LoVo (cell line): ENCODE measurements around the gene PBX1.
A peak's percentile ranks its signal among the peaks of the same experiment; 100 is the strongest.

ENCODE experiments used
- DNase-seq: peaks from one replicate; pipeline ENCODE4 v3.0.0-alpha.2; 2016; ENCODE audit warnings: low spot score

The PBX1 gene

DNA sequence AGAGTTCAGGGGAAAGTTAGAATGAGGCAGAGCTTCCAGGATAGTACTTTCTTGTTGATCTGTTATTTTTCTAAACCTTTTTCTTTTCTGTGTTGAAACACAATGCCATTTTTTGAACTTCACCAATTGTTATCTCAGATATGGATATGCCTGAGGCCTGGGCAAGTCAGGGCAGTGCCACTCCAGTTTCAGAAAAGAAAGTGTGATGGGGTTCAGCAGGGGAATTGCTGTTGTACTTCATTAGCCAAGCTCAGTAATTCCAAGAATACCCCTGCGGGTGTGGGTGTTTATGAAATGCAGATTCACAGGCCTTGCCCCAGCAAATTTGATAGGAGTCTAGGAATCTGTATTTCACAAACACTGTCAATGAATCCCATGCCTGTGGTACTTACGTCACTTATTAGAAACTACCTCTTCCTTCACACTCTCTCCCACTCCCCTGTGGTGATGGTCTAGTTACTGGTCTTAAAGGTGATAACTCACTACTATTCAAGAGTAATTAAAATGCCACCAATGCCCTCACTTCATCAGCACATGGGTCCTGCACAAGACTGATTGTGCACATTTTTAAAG lies 142.3 kb downstream of the PBX1 start:
- DNase-seq, result no peak

DNA sequence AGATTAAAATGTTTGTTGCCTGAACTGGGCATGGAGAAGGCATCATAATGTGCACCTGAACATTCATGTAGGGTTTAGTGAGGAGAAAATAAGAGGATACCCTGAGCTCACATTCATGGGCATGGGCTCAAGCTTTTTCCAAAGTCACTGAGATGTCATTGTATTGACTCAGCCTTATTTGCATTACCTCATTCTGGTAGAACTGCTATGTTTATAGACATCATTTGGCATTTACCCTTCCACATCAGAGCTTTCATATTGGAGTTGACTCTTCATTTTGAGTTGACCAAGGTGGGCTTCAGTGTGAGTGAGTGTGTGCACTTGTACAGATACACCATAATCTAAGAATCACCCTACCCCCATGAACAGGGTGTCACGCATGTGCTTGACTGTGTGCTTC lies 143.2 kb downstream of the PBX1 start:
- no peak for DNase-seq

DNA sequence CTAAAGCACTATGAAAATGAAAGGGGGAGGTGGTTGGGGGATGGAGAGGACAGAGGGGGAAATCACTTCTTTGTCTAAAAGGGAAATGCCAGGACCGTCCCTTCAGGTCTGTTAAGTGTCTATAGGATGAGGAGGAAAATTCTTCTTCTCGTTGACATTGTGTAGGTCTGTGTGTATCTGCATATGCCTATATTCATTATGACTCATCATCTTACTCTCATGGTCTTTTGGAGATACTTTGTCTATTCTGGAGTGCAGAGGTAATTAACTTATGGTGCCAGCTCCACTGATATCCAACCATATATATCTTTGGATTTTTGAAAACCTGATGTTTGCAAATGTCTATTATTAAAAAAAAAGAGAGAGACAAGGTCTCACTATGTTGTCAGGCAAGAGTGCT lies 143.7 kb downstream of the PBX1 start:
- DNase-seq, result no peak

DNA sequence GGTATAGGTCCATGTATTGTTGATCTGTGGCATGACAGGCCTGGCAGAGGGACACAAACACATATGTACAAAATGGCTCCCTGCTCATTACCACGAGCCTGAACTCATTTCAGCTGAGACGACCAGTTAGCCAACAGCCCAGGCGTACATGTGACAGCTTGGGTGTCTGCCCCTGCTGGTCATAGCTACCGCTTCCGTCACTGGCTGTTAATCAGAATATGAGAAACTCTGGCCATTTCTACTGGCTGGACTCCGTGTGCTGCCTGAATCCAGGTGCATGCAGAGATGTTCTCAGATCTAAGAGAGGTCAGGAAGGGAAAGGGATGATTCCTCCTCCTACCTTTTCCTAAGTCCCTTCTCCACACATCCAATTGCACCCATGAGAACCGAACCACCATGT lies 144.5 kb downstream of the PBX1 start:
- no peak for DNase-seq

DNA sequence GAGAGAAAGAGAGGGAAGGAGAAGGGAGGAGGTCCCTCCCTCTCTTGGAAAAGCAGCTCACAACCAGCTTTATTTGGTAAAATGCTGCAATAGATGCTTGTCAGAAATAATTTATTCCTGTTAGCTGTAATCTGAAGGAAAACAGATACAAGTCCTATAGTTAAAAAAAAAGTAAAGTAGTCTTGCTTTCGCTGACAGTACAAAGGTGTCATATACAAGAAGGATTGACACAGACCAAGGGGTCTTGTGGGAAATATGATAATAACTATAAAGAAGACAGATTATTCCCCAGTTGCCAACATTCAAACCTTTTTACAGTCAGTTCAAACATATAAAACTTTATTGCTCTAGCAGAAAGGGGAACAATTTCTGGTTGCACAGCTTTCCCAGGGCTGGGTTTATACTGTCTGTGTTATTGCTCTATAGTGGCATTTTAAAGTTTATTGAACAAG lies 145.0 kb downstream of the PBX1 start:
- DNase-seq, result peak; percentile 5

DNA sequence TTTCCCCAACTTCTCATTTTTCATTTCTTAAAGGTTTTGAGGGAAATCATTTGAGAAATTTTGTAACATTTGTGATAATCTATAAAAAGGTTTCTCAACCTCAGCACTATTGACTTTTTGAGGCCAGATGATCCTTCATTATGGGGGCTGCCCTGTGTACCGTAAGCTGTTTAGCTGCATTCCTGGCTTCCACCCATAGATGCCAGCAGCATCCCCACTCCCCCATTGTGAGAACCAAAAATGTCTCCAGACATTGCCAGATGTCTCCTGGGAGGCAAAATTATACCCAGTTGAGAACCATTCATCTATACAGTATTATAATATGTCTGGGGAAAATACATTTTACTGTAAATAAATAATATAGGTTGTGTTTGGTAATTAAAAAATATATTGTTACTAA lies 146.0 kb downstream of the PBX1 start:
- DNase-seq, result no peak

DNA sequence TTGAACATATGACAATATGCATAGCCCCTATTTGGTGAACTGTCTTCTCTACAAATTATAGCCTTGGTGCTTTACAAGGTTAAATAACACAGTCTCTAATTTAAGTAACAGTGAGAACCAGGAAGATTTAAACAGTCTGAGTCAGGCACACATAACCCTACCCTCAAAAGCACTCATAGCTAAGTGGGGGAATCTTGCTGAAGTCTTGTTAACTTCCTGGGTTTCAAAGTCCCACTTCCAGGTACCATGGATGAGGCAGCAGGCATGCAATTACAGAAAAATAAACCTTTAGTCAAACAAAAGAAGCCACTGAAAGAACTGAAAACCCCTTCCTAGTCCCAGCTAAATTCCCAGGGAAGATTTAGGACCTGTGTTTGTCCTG lies 147.6 kb downstream of the PBX1 start:
- DNase-seq, result no peak

DNA sequence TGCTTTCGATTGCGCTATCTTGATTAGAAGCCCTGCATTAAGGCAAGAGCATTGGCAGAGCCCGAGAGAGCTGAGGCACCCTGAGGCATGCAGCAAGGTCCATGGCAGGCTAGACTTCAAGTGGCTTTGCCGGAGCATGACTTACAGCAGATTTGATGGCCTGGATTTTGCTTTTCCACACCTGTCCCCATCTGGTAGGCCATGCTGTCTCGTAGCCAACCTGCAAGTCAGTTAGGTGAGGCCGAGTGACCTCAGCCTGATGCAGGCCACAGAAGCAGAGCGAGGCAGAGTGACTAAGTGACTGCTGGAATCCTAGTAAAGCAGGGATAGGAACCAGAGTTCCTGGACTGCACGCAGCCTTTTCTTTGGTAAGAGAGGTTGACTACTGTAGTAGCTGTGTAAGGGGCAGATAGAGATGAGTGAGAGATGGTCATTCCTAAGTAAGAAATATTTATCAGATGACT lies 148.9 kb downstream of the PBX1 start:
- DNase-seq, result no peak

DNA sequence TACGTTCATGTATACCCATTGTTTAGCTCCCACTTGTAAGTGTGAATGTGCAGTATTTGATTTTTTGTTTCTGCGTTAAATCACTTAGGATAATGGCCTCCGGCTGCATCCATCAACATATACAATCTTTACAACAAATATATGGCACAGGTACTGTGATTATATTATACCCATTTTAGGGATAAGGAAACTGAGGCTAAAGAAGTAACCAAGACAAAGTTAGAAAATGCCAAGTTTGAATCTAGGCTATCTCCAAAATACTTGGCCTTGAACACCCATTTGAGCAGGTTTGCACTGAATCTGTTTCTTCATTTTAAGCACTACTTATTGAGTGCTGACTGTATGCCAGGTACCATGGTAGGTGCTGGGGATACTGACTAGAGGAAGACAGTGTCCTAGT lies 149.6 kb downstream of the PBX1 start:
- no peak for DNase-seq

DNA sequence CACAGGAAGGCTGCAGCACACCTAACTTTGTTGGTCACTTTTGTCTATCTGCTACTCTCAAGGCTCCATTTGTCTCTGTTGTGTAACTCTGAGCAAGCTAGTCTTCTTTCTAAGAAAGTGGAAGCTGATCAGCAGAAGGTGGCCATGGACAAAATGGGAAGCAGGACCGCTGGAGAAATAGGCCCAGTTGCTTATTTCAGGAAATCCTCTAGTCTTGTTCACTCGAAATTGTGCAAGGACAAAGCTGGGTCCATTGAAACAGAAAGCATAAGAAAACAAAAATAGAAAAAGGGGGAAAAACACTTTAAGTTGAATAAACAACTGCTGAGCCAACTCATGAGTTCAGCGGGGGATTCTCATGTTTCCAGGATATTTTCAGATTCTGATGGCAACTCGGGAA lies 150.1 kb downstream of the PBX1 start:
- DNase-seq, result no peak

DNA sequence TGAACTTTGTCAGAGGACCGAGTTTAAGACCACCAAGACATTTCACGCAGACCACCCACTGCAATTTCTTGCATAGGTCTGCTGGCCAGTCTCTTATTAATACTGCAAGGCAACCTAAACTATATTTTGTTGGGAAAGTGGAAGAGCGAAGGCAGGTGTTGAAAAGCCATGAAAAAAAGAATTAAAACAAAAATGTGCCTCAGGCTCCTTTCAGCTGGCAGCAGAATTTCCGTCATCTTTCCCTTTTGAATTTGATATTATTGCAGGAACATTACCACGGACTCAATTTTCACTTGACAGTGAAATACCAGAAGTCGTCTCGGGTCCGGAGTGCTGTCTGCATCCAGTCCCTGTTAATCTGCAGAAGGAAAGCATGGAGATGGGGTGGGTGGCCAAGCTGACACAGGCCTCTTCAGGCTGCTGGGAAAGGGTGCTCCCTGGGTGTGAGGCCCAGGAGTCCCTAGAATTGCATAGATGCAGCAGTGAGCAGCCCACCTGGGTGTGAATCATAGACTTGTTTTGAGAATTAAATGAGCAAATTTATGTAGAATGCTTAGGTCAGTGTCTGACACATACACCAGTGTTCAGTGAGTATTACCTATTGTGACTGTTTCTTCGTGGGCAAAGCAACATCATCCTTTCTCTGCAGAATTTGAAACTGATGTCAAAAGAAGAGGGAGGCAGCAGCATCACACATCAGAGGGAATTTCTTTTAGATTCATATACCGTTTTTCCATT lies 150.7 kb downstream of the PBX1 start:
- no peak for DNase-seq

DNA sequence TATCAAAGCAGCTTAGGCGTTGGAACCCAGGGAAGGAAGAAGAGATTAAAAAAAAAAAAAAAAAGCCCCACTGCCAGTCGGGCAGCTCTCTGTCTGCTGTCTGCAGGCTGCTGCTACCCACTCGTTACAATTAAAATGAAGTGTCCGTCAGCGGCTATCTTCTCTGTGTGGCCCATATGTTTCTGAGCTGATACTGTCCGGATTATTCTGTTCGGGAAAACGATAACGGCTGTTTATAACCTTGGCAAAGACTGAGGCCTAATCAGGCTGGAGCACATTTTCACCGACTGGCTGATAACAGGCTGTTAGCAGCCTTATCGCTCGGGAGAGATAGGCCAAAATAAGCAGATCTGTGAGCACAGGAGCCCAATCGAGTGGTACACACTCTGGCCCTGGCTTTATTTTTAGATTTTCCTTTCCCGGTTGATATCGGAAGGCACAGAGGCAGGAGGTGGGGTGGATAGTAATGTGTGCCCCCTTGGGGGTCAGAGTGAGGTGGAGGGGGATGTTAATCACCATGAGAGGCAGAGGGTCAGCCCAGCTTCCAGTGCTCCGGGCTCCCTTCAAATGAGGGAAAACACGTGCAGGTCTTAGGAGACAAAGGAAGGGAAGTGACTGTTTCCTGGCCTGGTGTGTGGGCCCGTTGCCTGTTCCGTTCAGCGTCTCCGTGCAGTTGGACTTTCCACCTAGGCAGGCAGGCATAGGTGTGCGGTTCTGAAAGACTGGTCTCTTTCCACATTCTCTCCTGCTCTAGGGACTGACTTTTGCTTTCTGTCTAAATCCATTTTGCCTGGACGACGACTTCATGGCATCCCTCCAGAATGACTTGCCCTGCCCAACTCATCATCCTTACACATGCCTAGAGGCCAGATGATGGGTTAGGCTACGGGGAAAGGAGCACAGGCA lies 153.4 kb downstream of the PBX1 start:
- DNase-seq, result no peak

DNA sequence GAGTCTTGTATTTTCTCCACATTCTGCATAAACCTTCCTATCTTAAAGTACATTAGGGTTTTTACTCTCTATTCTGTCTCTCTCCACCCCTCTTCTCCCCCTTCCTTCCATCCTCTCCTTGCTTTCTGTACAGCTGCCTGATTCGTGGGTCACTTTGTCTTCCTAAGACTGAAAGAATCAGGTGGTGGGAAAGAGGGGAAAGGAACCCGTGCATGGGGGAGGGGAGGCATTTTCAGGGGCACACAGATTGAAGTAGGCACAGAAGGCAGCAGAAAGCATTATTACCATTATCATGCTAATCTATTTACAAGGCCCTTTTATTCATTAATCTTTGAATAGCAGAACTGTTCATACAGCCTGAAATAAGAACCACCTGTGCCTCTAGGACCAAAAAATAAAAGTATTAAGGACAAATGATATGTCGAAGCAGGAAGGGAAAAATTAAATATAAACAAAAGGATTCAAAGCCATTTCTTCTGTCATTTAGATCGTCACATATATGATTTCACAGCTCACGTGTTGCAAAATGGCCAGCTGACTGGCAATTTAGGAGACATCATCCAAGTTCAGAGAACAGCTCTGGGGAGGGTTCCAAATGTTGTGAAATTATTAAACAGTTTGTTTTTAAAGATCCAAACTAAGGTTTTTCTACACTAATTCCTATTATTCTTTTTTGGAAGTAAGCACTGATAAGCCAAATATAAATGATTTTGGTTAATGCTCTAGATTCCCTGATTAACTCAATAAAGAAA lies 154.6 kb downstream of the PBX1 start:
- no peak for DNase-seq

DNA sequence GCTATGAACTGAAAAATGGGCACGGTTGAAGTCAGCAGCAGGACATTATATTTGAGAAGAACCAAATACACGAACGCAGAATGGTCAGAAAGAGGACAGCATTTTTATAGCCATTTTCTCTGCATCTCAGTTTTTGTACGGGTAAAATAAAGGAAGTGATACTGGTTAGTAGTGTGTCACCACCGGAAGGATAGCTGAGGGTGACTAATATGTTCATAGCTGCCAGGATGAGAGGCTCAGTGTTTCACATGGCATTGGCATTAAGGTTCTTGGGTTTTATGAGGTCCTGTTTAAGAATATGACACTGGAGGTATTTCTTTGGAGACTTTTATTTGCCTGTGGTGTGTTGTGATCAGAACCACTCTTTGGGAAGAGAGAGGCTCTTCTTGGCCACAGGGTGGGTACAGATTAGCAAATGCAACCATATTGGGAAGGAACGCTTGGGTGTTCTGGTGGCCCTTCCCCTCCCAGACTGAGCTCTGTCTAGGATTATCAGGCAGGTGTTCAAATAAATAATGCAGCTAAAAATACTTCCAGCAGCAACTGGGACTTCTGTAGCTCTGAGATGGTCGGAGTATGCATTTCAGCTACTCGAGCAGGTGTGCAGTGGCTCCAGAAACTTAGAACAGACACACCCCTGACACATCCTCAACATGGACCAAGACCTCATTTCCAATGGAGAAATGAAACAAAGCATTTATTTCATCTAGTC lies 158.2 kb downstream of the PBX1 start:
- no peak for DNase-seq

DNA sequence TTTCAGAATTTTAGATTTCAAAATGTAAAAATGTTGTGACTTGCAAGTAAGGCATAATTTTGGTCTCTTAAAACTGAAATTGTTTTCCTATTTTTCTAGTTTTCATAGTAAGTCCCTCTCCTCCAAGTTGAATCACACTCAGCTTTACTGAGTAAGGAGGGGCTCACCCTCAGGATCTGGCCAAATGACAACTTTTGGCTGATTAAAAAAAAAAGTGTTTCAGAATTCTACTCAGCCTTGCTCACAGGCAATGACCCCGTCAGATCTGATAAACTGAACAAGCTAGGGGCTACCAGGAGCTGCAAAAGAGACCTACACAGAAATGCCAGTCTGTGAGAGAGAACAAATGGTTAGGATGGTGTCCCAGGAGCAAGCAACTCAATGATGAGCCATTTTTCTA lies 159.8 kb downstream of the PBX1 start:
- no peak for DNase-seq

DNA sequence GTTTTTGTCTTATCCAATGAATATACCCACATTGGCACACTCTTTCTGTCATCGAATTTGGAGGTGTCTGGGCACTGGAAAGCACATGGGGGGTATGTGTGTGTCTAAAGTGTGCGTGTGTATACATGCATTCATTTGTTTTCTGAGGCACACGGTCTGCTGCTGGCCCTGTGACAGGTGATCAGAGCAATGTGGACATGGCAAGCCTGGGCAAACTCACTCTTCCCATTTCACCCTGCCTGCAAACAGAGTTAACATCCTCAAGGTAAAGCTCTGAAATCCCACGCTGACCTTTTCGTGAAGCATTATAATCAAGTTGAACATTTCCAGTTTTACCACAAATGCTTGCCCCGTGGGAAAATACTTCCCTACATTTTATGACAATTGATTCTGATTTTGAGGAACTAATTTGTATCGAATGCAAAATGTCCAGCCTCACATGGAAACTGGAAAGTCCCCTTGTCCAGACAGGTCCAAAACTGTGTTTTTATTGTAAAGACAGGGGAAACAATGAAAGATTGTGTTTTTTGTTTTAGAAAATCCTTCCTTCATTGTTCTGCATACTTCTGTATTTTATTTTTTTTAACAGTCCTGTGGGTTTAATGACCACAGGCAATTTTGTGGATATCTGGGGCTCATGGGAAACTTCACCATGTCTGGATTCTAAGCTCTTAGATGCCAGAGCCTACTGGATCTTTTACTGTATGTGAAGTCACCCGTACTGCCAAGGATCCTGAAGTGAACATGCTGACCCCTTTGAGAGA lies 160.9 kb downstream of the PBX1 start:
- no peak for DNase-seq

DNA sequence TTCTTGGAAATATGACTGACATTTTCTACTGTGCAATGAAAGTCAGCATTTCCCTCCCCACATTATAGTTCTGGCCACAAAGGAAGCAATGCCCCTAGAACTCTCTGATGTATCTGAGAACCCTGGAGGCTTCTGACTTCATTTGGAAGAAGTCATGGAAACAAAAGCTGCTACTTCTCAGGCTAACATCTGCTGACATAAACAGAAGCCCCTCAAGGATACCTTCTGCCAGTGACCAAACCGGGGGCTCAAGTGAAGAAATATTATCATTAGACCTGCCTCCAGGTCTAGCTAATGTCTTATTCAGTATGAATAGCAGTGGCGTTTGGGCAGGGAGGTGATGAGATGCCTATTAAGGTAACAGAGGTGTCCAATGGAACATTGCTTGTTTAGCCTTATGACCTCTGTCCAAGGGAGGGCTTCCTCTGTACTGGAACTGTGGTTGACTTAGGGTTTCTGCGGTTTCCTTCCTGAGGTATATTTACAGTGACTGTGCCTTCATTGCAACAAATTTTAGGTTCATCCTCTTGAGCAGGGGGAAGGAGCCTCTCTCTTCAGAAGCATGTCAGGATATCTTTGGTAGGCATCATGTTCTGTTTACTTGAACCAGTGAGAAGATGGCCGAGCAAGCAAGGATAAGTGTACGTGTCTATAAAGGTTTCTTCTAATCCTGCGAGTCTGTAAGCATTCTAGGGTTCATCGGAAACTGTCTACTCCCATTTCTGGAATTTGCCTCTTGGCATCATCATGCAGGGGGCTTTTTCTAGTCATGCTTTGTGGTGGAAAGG lies 161.7 kb downstream of the PBX1 start:
- DNase-seq, result no peak

DNA sequence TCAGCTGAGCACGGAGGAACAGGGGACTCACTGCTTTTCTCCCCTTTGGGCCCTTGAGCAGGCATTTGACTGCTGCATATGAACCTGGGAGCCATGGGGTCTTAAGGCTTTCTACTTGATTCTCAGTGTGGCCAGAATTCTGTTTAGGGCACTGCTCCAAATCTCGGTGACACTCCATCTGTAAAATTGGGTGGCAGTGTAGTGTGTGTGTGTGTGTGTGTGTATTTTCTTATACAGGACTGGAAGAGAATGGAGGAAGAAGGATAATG lies 162.2 kb downstream of the PBX1 start:
- no peak for DNase-seq

DNA sequence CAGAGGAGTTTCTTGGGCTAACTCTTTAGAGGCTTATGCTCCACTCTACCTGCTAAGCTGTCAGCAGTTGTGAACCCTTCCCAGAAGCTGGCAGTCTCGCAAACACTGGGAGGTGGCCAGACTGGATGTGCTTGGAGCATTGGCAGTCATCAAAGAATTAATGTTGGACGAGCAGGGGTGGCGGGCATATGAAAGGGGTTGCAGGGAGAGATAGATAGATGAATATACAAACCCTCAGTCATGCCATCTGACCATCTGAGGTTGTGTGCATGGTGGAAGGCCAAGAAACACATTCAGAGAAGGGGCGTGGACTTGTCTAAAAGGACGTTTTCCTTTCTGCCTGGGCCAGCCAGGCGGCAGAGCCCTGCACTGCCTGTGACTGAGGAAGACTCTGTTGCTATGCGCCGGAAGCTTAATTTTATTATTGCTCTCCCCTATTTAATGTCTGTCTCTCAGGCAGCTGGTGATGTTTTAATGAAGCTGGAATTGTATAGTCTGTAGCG lies 164.4 kb downstream of the PBX1 start:
- DNase-seq, result no peak

DNA sequence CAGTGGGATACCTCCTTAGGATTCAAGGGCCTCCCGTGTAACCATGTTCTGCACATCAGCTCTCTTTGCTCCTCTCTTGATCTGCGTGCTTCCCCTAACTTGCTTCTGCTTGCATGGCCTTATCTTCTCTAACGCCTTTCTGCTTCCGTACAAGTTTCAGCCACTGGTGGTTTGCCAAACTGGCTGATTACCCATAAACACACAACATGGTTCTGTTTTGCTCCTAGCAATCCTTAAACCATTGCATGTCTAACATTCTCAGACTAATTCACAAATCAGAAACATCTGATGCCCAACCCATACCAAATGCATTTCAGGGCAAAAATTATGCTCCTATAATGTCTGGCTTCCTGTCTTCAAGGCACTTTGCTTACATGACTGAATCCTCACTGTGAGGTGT lies 166.4 kb downstream of the PBX1 start:
- no peak for DNase-seq
